SK-N-SH treated with all-trans-retinoic acid at 6 μM for 48 hours (cell line): ENCODE measurements around the gene ELMO1.

Experiments used
- ATAC-seq: fragments of 200-7000 bp; cut with Tn5 transposase; 3 replicates; pipeline ENCODE4 v1.9.1; 2020; ENCODE audit warnings: mild to moderate bottlenecking, moderate library complexity
- ARNTL ChIP-seq: fragments of 450-650 bp; formaldehyde crosslinking; IDR thresholded peaks from 2 replicates; pipeline ENCODE4 v1.5.0; 2020; ENCODE audit warnings: low read depth, mild to moderate bottlenecking, moderate library complexity, borderline replicate concordance
- BACH2 ChIP-seq: fragments of 250-450 bp; sonication (Bioruptor Pico); IDR thresholded peaks from 2 replicates; pipeline ENCODE4 v1.9.0; 2021; ENCODE audit warnings: mild to moderate bottlenecking, borderline replicate concordance
- CREB5 ChIP-seq: fragments of 250-450 bp; sonication (Bioruptor Pico); IDR thresholded peaks from 2 replicates; pipeline ENCODE4 v1.5.1; 2020; ENCODE audit warnings: low read depth, mild to moderate bottlenecking, moderate library complexity
- CSDC2 ChIP-seq: fragments of 250-450 bp; sonication (Bioruptor Pico); IDR thresholded peaks from 2 replicates; pipeline ENCODE4 v1.5.0; 2020; ENCODE audit warnings: mild to moderate bottlenecking, moderate library complexity
- CSRNP3 ChIP-seq: fragments of 250-450 bp; sonication (Bioruptor Pico); IDR thresholded peaks from 2 replicates; pipeline ENCODE4 v1.5.1; 2021; ENCODE audit warnings: mild to moderate bottlenecking, moderate library complexity
- ESRRG ChIP-seq: fragments of 250-450 bp; sonication (Bioruptor Pico); IDR thresholded peaks from 2 replicates; pipeline ENCODE4 v1.6.1; 2021; ENCODE audit warnings: mild to moderate bottlenecking
- GLIS3 ChIP-seq: fragments of 250-450 bp; sonication (Bioruptor Pico); IDR thresholded peaks from 2 replicates; pipeline ENCODE4 v1.5.0; 2020; ENCODE audit warnings: mild to moderate bottlenecking, moderate library complexity
- ISL1 ChIP-seq: fragments of 250-450 bp; sonication (Bioruptor Pico); IDR thresholded peaks from 2 replicates; pipeline ENCODE4 v2.1.2; 2022; ENCODE audit warnings: mild to moderate bottlenecking, moderate library complexity
- OSR1 ChIP-seq: fragments of 250-450 bp; sonication (Bioruptor Pico); IDR thresholded peaks from 2 replicates; pipeline ENCODE4 v1.8.0; 2022; ENCODE audit warnings: moderate library complexity, mild to moderate bottlenecking, inconsistent platforms
- PATZ1 ChIP-seq: fragments of 250-450 bp; sonication (Bioruptor Pico); IDR thresholded peaks from 2 replicates; pipeline ENCODE4 v1.8.0; 2020; ENCODE audit warnings: mild to moderate bottlenecking, moderate library complexity, borderline replicate concordance
- POU6F1 ChIP-seq: fragments of 250-450 bp; sonication (Bioruptor Pico); IDR thresholded peaks from 2 replicates; pipeline ENCODE4 v1.8.0; 2021; ENCODE audit warnings: low read depth, mild to moderate bottlenecking, moderate library complexity, borderline replicate concordance
- PPARA ChIP-seq: fragments of 250-450 bp; sonication (Bioruptor Pico); IDR thresholded peaks from 2 replicates; pipeline ENCODE4 v1.5.0; 2020; ENCODE audit warnings: mild to moderate bottlenecking, borderline replicate concordance
- RARB ChIP-seq: fragments of 250-450 bp; sonication (Bioruptor Pico); IDR thresholded peaks from 2 replicates; pipeline ENCODE4 v1.8.0; 2021; ENCODE audit warnings: mild to moderate bottlenecking, moderate library complexity
- SNAI2 ChIP-seq: fragments of 250-450 bp; sonication (Bioruptor Pico); IDR thresholded peaks from 2 replicates; pipeline ENCODE4 v1.5.0; 2020; ENCODE audit warnings: mild to moderate bottlenecking, moderate library complexity
- TCF4 ChIP-seq: fragments of 250-450 bp; sonication (Bioruptor Pico); IDR thresholded peaks from 2 replicates; pipeline ENCODE4 v1.8.0; 2021; ENCODE audit warnings: mild to moderate bottlenecking, moderate library complexity, borderline replicate concordance
- TOX ChIP-seq: fragments of 250-450 bp; sonication (Bioruptor Pico); IDR thresholded peaks from 2 replicates; pipeline ENCODE4 v1.8.0; 2021; ENCODE audit warnings: mild to moderate bottlenecking, moderate library complexity, borderline replicate concordance
- TSHZ2 ChIP-seq: fragments of 250-450 bp; sonication (Bioruptor Pico); IDR thresholded peaks from 2 replicates; pipeline ENCODE4 v1.5.0; 2020; ENCODE audit warnings: mild to moderate bottlenecking, moderate library complexity
- ZC3H10 ChIP-seq: fragments of 250-450 bp; sonication (Bioruptor Pico); IDR thresholded peaks from 2 replicates; pipeline ENCODE4 v1.5.1; 2021; ENCODE audit warnings: mild to moderate bottlenecking, moderate library complexity
- ZFP3 ChIP-seq: fragments of 250-450 bp; sonication (Bioruptor Pico); IDR thresholded peaks from 2 replicates; pipeline ENCODE4 v1.5.0; 2020; ENCODE audit warnings: mild to moderate bottlenecking, moderate library complexity
- ZNF565 ChIP-seq: fragments of 450-650 bp; formaldehyde crosslinking; conservative IDR thresholded peaks from 2 replicates; pipeline ENCODE4 v1.5.0; 2020; ENCODE audit warnings: low read depth, mild to moderate bottlenecking, moderate library complexity
- ZNF70 ChIP-seq: fragments of 450-650 bp; formaldehyde crosslinking; IDR thresholded peaks from 2 replicates; pipeline ENCODE4 v1.5.0; 2020; ENCODE audit warnings: mild to moderate bottlenecking, moderate library complexity
- ZNF8 ChIP-seq: fragments of 450-650 bp; formaldehyde crosslinking; IDR thresholded peaks from 2 replicates; pipeline ENCODE4 v1.5.0; 2020; ENCODE audit warnings: mild to moderate bottlenecking, moderate library complexity

The ELMO1 gene

GRCh38 chr7:36855330-36855729, 593.3 kb downstream of the ELMO1 start:
- ATAC-seq, result no peak
- TF ChIP-seq TOX (CRISPR knock-in tag) (no peak), ESRRG (CRISPR knock-in tag) (no peak), ISL1 (CRISPR knock-in tag) (no peak), ZNF70 (no peak), ZFP3 (CRISPR knock-in tag) (no peak), PPARA (no peak), TSHZ2 (CRISPR knock-in tag) (no peak), BACH2 (CRISPR knock-in tag) (no peak), ZC3H10 (CRISPR knock-in tag) (no peak), OSR1 (CRISPR knock-in tag) (no peak), ZNF8 (no peak), SNAI2 (CRISPR knock-in tag) (no peak), TCF4 (CRISPR knock-in tag) (no peak), ARNTL (CRISPR knock-in tag) (no peak), CSDC2 (CRISPR knock-in tag) (no peak), RARB (CRISPR knock-in tag) (no peak), PATZ1 (CRISPR knock-in tag) (no peak)

GRCh38 chr7:36854652-36855051, 594.0 kb downstream of the ELMO1 start:
- TF ChIP-seq PATZ1 (CRISPR knock-in tag), result no peak
- no peak for TF ChIP-seq TSHZ2 (CRISPR knock-in tag)
- no peak for TF ChIP-seq GLIS3 (CRISPR knock-in tag)
- no peak for TF ChIP-seq TCF4 (CRISPR knock-in tag)
- no peak for TF ChIP-seq ZNF565
- TF ChIP-seq PPARA, result no peak
- TF ChIP-seq SNAI2 (CRISPR knock-in tag), result no peak
- TF ChIP-seq ZC3H10 (CRISPR knock-in tag), result no peak
- TF ChIP-seq BACH2 (CRISPR knock-in tag), result no peak
- no peak for TF ChIP-seq ZNF70
- no peak for TF ChIP-seq CSRNP3 (CRISPR knock-in tag)
- no peak for TF ChIP-seq ZFP3 (CRISPR knock-in tag)
- TF ChIP-seq POU6F1 (CRISPR knock-in tag), result no peak
- TF ChIP-seq CREB5 (CRISPR knock-in tag), result no peak
- no peak for TF ChIP-seq CSDC2 (CRISPR knock-in tag)
- no peak for TF ChIP-seq ESRRG (CRISPR knock-in tag)
- no peak for ATAC-seq
